DLD1 (cell line): ENCODE results near the gene ZFP28.

Experiments used
- in situ Hi-C: cut with HindIII; loops from 2 replicates; pipeline ENCODE4 v1.10.0; 2017; ENCODE audit warnings: low sequenced_read_pairs

Gene ZFP28

DNA sequence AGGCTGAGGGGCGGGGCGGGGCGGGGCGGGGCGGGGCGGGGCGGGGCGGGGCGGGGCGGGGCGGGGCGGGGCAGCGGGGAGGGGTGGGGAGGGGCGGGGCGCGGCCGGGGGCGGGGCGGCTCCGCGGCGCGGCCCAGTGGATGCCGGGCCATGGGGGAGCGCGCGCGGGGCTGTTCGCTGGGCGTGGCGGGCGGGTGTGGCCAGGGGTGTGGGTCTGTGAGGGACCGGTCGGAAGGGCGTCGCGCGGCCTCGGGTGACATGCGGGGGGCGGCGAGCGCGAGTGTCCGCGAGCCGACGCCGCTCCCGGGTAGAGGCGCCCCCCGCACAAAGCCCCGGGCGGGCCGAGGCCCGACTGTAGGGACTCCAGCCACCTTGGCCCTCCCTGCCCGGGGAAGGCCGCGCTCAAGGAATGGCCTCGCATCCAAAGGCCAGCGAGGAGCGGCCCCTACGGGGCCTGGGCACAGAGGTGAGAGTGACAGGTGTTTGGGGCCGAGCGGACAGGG is at the start of gene ZFP28:
Gene ZFP28, plus strand, starts transcription at position 188 of the 503 bp plus-strand sequence. Its CDS starts 71 bp downstream, at position 259.
- in situ Hi-C loops = no loop called here

DNA sequence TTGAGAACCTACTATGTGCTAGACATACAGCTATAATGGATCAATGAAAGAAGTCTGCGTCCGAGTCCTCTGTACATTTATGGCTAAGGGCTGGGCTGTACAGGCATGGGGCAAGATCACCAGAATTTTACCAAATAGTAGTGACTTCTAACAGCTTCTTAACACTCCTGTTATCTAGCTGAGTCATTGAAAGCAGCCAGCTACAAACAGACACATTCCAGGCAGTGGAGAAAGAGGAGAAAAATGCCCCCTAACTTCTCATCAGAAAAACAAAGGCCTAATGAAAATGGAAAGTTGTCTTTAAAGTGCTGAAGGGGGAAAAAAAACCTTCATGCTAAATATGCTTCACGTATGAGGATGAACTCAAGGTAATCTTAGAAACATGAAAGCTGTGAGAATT is 47.3 kb upstream of the ZFP28 start:
- in situ Hi-C loops = no loop called here

DNA sequence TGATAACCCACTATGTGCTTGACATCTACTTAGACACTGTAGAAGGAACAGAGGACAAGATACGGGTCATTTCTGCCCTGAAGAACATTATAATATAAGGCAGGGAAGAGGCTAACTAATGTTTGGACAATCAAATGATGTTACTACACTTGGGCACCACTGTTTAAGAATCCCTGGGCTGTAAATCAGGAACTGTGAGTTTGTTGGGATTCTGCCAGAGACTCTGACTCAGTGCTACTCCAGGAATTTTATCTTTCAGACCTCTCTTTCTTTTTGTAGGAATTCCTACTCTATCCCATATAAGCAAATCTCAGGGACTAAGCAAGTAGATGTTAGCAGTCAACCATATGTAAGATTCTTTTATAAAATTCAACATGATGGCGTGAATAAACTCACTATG is 34.2 kb upstream of the ZFP28 start:
- in situ Hi-C loops = no loop called here

DNA sequence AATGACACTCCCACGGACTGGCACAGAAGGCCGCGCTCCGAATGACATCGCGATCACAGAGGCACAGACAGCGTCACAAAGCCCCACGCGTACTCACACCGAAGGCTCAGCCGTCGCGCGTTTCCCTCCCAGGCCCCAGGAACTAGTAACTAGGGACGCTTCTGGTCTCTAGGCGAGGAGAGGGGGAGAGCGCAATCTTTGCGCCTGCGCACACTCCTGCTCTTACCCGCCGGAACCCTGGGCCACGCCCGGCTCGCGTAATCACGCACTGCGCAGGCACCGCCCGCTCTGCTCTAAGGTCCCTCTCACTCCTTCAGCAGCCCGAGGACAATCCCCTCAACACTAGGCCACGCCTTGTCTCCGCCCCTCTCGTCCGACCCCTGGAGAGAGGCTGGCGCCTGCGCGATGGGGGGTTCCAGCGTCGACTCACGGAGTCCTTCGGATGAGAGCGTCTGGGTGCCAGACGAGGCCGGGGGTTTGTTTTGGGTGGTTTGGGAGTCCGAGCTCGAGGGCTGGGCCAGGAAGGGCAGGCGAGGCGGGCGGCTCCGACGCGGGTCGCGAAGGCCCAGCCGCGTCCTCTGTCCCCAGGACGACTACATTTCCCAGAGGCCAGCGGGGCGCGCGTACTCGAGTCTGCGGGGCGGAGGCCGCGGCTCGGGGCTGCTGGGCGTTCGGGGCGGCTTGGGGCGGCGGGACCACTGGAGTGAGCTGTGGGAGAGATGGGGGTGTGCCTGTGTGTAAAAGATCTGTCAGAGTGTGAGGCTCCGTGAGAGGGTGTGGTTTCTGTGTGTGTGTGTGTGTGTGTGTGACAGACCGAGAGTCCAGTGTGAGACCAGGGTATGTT is 31.1 kb upstream of the ZFP28 start, which contains the start of gene ZNF471:
Gene ZNF471, plus strand, starts transcription at position 410 of the 844 bp plus-strand sequence. CDS start 3,717 bp downstream, outside the sequence.
- in situ Hi-C loops = no loop called here

DNA sequence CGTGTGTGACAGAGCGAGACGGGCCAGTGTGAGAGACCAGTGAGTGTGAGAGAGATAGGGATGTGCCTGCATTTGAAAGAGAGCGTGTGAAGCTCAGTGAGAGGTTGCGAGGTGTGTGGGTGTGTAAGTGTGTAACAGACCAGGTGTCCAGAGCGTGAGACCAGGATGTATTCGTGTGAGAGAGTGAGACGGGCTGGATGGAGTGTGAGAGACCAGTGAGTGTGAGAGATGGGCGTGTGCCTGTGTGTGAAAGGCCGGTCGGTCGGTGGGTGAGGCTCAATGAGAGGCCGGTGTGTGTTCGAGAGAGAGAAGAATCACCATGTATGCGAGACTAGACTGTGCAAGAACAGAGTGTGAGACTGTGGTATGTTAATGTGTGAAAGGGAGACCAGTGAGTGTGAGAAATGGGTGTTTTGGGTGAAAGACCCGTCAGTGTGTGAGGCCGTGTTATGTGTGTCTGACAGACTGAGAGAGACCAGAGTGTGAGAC is 30.4 kb upstream of the ZFP28 start:
- in situ Hi-C loops = no loop called here

DNA sequence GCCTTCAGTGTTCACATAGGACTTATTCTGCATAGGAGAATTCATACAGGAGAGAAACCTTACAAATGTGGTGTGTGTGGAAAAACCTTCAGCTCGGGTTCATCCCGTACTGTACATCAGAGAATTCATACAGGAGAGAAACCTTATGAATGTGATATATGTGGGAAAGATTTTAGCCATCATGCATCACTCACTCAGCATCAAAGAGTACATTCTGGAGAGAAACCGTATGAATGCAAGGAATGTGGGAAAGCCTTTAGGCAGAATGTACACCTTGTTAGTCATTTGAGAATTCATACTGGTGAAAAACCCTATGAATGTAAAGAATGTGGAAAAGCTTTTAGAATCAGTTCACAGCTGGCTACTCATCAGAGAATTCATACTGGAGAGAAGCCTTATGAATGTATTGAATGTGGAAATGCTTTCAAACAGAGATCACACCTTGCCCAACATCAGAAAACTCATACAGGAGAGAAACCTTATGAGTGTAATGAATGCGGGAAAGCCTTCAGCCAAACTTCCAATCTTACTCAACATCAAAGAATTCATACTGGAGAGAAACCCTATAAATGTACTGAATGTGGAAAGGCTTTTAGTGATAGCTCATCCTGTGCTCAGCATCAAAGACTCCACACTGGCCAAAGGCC is 13.4 kb upstream of the ZFP28 start:
- in situ Hi-C loops = no loop called here

DNA sequence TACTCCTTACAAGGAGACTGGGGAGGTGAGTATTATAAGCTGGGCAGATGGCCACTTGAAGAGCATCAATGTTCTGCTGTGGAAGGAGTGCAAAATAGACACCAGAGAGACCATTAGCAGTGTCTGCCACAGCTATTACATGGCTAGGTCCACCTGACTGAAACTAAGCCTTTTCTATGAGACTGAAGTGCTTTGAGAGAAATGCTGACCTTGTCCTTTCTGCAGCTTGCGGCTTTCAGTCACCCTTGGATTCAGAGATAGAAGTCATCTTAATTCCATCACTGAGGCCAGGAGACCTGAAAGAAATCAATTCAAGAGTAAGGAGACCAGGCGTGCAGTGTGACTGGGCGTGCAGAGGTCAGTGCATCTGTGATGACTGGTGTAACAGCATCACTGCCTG is 1.3 kb upstream of the ZFP28 start:
- in situ Hi-C loops = no loop called here

DNA sequence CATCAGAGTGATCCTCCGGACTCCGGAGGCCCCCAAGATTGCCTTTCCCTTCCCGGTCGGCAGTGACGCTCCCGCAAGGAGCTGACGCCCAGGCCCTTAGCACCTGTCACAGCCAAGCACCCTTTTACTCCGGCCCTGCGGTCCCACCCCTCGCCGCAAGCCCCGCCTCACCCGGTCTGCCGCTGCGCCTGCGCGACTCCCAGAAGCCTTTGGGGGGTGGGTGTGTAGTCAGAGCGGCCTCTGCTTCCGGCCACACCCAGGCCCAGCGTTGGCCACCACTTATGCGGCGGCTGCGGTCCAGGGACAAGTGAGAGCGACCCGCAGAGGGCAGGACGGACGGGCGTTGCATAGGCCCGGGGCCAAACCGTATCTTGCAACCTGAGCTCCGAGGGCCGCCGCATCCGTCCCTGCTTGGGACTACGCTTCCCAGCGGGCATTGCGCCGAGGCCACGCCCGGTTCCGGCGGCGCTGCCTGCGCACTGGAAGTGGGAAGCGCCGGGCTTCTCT is 441 bp upstream of the ZFP28 start:
- in situ Hi-C loops = no loop called here

DNA sequence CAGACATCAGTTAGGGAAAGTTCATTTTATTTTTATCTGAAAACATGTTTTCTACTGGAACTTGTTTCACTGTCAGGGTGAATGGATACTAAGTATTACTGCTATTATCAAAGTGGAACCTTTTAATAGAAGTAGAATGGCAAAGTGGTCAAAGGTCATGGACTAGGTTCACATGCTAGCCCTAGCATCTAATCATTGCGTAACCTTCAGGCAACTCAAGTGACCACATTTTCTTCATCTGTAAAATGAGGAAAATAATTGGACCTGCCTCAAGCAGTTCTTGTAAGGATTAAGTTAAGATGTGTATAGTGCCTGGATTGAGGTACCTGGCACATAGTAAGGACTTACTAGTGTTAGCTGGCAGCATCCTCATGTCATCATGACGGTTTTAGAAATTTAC is 5.0 kb downstream of the ZFP28 start:
- in situ Hi-C loops = no loop called here

DNA sequence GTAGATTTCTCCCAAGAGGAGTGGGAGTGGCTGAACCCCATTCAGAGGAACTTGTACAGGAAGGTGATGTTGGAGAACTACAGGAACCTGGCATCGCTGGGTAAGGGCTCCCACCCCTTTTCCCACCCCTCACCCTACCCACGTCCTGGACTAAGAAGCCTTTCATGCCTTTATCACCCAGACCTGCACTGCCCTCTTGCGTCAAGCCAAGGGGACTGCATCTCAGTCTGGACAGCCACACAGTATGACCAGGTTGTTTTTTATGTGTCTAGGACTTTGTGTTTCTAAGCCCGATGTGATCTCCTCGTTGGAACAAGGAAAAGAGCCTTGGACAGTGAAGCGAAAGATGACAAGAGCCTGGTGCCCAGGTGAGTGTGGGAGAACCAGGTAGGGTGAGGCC is 8.8 kb downstream of the ZFP28 start:
- in situ Hi-C loops = no loop called here

DNA sequence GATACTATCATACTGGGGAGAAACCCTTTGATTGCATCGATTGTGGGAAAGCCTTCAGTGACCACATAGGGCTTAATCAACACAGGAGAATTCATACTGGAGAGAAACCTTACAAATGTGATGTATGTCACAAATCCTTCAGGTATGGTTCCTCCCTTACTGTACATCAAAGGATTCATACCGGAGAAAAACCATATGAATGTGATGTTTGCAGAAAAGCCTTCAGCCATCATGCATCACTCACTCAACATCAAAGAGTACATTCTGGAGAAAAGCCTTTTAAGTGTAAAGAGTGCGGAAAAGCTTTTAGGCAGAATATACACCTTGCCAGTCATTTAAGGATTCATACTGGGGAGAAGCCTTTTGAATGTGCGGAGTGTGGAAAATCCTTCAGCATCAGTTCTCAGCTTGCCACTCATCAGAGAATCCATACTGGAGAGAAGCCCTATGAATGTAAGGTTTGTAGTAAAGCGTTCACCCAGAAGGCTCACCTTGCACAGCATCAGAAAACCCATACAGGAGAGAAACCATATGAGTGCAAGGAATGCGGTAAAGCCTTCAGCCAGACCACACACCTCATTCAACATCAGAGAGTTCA is 15.6 kb downstream of the ZFP28 start:
- in situ Hi-C loops = no loop called here

DNA sequence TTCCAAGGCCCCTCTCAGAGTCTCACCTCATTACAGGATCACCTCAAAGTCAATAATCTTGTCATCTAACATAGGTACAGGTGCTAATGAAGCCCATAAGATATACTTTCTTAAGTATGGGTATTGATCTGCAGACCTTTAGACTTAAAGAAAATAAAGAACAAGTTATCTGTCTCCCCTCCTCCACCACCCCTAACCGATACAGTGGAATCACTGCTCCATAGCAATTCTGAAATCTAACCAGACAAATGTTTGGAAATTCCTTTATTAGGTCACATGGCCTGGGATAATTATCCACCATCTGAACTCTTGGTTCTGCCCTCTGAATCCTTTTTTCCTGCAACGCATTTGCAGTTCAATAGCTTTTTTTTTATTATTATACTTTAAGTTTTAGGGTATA is 24.0 kb downstream of the ZFP28 start:
- in situ Hi-C loops = no loop called here

DNA sequence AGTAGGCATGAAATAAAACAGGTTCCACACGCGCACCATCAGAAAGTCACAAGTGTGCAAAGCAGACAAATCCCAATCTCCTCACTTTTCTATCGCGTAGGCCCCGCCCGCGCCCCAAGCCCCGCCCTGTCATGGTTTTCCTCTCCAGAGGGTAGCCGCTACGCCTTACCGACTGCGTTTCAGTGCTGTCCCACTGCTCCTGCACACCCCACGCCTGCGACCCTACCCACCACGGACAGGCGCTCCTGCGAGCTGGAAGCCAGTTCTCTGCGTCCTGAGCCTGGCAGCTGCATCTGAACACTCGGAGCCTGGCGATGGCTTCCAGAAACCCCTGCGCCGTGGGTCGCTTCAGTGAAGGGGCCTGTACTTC is 28.1 kb downstream of the ZFP28 start:
- in situ Hi-C loops = no loop called here

DNA sequence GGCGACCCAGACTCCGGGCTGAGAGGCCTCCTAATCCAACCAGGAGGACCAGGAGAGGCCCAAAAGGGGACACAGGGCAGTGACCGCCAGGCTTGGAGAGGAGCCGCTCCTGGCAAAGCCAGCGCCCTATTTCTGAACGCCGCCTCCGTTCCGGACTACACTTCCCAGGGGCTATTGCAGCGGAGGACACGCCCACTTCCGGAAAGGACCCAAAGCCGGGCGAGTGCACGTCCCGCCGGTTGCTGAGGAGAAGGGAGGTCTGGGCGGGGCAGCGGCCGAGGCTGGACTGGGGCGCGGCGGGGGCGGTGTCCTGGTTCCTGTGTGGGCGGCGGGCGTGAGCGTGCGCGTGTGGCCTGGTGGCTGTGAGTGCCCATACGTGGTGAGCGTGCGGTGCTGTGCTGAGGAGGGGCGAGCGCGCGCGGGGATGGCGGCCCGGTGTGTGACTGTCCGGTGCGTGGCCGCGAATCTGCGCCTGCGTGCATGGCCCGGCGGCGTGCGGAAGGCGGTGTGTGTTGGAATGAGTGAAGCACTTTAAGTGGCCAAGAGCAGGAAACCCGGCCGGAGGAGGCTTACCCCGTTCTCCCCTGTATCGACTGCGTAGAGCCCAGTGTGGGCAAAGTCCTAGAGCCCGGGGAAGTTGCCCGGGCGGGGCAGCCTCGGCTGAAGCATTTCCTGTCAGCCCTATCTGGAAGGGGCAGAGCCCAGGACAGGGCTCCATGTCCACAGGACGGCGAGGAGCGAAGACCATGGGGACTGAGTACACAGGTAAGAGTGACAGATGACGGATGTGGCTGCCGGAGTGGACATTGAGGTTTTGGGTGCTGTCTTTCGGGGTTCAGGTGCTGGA is 28.7 kb downstream of the ZFP28 start, which contains the start of gene ZNF470:
Gene ZNF470, plus strand, starts transcription at position 195 of the 847 bp plus-strand sequence. CDS start 2,844 bp downstream, outside the sequence.
- in situ Hi-C loops = no loop called here

DNA sequence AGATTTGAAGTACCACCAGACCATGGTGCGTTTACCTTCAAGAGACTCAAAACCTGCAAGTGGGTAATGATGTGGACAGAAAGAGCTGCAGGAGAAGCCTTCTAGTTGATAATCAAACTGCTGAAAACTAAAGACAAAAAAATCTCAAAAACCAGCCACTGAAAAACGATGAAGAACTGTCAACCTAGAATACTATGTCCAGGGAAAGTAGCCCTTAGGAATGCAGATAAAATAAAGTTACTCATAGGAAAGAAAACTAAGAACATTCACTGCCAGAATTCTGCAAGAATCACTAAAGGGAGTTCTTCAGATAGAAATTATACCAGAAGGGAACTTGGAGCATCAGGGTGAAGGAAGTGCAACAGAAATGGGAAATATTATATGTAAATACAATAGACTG is 33.8 kb downstream of the ZFP28 start:
- in situ Hi-C loops = no loop called here

DNA sequence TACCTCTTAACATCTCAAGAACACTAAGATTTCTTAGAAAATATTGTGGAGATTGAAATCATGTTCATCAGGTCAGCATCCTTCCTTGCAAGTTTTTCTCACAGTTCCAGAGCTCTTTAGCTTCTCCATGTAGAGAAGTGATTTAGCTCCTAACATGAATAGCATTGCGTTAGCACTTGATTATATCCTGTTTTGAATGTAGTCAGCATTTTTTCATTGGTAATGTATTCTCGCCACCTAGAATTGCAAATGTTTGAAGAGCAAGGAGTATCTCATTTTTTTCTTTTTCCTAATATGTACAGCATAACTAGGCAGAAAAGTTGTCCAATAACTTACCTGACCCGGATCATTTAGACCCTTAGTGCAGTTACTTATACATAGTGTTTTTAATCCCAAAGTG is 35.2 kb downstream of the ZFP28 start:
- in situ Hi-C loops = no loop called here

DNA sequence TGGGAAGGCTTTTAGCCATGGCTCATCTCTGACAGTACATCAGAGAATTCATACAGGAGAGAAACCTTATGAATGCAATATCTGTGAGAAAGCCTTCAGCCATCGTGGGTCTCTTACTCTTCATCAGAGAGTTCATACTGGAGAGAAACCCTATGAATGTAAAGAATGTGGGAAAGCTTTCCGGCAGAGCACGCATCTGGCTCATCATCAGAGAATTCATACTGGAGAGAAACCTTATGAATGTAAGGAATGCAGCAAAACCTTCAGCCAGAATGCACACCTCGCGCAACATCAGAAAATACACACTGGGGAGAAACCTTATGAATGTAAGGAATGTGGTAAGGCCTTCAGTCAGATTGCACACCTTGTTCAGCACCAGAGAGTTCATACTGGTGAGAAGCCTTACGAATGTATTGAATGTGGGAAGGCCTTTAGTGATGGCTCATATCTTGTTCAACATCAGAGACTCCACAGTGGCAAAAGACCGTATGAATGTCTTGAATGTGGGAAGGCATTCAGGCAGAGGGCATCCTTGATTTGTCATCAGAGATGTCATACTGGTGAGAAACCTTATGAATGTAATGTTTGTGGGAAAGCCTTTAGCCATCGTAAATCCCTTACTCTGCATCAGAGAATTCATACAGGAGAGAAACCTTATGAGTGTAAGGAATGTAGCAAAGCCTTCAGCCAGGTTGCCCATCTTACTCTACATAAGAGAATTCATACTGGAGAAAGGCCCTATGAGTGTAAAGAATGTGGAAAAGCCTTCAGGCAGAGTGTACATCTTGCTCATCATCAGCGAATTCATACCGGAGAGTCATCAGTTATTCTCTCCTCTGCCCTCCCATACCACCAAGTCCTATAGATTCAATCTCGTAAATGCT is 39.2 kb downstream of the ZFP28 start:
- in situ Hi-C loops = no loop called here

DNA sequence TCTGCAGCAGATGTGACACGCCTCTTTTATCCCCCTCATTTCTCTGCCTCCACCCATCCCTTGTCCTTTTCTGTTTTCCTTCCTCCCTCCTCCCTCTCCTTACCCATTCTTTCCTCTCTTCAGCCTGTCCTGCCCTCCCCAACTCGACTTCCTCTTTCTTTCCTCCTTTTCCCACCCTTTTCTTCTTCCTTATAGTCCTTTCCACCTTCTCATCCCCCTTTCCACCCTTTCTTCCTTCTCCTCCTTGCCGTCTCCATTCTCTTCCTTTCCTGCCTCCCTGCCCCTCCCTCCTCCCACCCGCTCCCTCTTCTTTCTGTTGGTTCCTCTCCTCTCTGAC is 55.7 kb downstream of the ZFP28 start:
- in situ Hi-C loops = no loop called here

DNA sequence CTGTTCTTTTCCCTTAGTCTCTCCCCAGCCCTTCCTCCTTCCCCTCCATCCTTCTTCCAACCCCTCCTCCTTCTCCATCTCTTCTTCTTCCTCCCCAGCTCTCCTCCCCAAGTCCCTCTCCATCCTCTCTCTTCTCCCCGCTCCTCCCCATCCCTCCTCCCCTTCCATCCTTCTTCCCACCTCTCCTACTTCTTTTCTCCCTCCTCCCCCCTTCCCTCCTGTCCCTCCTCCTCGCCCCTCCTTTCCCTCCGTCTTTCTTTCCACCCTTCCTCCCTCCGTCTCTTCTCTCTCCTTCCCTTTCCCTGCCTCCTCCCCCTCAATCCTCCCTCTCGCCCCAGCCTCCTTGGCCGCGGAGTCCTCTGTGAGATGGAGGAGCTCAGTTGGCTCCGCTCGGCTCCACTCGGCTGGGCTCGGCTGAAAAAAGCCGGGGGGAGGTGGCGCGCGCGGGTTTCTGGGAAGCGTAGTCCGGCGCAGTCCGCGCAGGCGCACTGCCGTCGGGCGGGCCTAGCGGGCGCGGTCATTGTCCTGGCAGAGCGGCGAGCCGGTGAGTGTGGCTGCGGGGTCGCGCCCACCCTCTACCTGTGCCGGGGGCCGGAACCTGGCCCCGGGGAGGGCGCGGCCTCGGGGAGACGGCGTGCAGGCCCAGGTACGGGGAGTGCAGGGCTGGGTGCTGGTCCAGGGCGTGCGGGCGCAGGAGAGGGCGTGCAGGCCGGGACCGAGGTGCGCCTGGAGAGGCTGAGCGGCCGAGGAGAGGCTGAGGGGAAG is 56.2 kb downstream of the ZFP28 start, which contains the start of gene ZNF71:
Gene ZNF71, plus strand, starts transcription at position 520 of the 765 bp plus-strand sequence. CDS start 6,257 bp downstream, outside the sequence.
- in situ Hi-C loops = no loop called here
